AG08396 (cell line): Measurements from ENCODE around the gene OVCH2.

ENCODE experiments used
- DNase-seq: peaks from one replicate; pipeline ENCODE4 v3.0.0; 2012; ENCODE audit warnings: low spot score, mixed read lengths

Gene OVCH2

GRCh38 chr11:7639643-7640025 is 66.6 kb downstream of the OVCH2 start:
- no peak for DNase-seq
